Right kidney (tissue), 1 donor: ENCODE results near the gene RAB3GAP2.
"Not testable (repeated sequence)": the region's sequence is repeated elsewhere in the genome, so short reads cannot be mapped to it uniquely, and the experiment has no call there.

ENCODE experiments used
- DNase-seq: peaks from one replicate; pipeline ENCODE4 v3.0.0-alpha.2; 2016

RAB3GAP2 gene

GRCh38 chr1:220195701-220196100, 76.6 kb downstream of the RAB3GAP2 start:
- DNase-seq = no peak

DNA sequence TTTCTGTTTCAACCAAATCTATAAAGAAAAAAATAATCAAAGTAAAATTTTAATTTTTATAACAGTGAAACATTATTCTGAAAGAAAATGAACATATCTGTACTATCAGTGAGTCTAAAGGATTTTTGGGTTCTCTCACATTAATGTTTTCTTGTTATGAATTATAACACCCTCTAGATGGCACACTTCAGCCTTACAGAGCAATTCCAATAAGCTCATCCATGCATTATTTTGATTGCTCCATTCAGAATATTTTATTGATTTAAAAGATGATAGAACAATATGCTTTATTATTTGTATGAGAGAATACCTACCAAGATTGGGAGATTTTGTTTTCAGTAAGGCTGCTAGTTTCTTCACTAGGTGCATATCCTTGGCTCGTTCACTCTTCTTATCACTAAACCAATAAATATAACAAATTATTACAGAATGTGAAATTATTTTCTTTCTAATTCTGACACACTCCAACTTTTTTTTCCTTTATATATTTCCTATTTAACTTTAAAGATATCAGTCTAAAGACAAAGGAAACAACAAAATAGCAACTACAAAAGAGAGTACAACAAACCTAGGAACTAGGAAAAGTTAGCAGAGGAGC, 82.4 kb downstream of the RAB3GAP2 start:
- DNase-seq = no peak

- DNase-seq = no peak
Observed at GRCh38 chr1:220188538-220188937, 83.7 kb downstream of the RAB3GAP2 start.

DNA sequence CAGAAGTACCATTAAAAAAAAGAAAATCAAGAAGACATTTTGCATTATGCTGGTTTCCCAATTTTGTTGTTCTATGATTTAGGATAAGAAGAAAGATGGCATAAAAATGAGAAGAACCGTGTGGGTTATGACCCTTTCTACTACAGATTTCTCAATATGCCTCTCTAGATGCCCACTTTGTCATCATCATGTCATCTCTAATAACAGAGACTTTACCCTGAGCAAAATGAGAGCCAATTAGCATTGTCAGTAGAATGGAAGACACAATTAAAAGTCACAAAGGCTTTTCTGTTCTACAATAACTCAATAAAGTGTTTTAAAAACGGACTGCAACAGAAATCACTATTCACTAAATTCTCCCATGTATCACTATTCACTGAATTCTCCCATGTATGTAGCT, 85.5 kb downstream of the RAB3GAP2 start:
- no peak for DNase-seq

DNA sequence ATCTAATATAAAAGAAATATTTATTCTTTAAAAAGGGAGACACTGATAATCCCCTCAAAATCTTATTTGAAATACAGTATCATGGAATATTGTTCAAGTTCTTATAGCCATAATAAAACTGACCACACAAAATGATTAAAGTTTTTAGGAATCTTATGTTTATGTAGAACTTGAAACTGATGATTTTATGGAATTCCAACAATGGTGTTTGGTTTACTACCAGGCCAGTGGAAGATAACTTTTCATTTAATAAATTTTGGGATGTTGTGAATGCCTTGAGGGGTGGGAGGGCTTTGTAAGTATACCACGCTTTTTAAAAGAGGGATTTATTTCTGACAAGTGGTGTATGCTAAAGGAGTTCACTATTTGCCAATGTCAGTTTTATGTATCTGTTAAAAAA, 87.7 kb downstream of the RAB3GAP2 start:
- no peak for DNase-seq

GRCh38 chr1:220182656-220183055, 89.6 kb downstream of the RAB3GAP2 start:
- DNase-seq = no peak

DNA sequence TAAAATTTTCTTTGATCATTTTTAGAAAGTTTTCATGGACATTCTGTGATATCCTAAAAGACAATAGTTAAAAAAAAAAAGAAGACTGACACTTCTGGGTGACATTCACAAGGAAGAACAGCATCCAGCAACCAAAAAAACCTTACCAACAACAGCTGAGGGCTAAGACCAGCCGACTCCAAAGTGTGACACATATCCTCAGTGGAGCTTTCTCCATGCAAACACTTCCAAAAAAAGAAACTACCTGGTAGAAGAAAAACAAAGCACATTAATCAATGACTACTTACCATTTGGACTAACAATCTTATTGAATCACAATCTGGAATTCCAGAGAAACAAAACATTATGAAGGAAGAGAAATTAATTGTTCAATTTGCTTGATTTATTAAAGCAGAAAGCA, 90.1 kb downstream of the RAB3GAP2 start:
- no peak for DNase-seq

DNA sequence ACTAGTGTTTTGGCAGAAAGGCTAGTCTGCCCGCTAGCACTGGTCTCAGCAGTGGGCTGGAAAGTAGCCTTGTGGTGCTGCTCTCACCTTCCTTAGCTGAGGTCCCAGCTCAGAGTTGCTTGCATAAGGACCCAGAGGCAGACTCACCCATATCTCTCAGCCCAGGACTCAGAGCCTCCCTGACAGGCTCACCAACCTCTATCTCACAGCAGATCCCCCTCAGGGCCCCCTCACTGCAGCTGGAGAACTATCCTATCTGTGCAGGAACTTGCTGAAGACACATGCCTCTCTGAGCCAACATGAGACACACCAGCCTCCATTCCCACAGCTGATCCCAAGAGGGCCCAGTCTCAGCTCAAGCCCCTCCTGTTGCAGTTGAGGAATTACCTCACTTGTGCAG, 95.7 kb downstream of the RAB3GAP2 start:
- DNase-seq = no peak

- DNase-seq = no peak
Observed at GRCh38 chr1:220170836-220171526, 101.3 kb downstream of the RAB3GAP2 start.

- DNase-seq = not testable (repeated sequence)
Observed at GRCh38 chr1:220169887-220170286, 102.4 kb downstream of the RAB3GAP2 start.

- DNase-seq = no peak
Observed at GRCh38 chr1:220166853-220167252, 105.4 kb downstream of the RAB3GAP2 start.

- no peak for DNase-seq
Observed at GRCh38 chr1:220164517-220164916, 107.7 kb downstream of the RAB3GAP2 start.

DNA sequence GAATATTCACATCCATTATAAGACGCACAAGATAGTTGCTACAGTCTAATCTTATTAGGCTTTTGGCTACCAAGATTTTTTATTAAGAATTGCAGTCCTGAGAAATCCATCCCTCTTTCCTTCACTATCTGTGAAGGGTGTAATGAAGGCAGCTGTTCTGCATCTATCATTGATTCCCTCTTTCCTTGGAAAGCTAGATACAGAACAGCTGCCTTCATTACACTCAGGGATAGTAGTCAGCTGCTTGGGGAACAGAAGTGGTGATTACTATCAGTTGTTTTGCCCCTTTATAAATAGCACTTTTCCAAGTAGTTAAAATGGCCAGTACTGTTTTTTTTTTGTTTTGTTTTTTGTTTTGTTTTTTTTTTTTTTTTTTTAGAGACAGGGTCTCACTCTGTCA, 108.1 kb downstream of the RAB3GAP2 start:
- no peak for DNase-seq

DNA sequence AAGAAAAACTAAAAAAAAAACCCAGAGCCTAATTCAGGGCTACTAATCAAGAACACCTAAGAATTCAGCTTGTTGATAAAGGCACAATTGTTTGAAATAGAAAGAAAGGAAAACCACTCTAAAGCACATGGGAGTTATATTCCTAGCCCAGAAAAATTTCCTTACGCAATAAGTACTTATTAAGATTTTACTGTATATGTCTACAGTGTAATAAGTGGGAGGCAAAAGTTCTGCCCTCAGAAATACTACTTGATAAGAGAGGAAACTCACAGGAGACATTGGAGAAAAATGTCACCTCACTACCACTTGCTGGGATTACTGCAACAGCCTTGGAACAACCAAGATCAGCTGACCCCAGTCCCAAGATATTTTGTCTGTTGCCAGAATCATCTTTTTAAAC, 112.2 kb downstream of the RAB3GAP2 start:
- DNase-seq = no peak

GRCh38 chr1:220159041-220159440, 113.2 kb downstream of the RAB3GAP2 start:
- DNase-seq = no peak

DNA sequence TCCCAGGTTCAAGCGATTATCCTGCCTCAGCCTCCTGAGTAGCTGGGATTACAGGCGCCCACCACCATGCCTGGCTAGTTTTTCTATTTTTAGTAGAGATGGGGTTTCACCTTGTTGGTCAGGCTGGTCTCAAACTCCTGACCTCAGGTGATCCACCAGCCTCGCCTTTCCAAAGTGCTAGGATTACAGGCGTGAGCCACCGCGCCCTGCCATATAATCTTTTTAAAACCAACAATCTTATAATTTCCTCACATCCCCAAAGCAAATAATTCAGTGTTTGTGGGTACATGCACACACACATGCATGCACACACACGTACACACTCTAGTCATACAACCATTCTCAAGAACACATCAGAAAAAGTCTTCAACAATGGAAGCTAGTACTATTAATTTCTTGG, 113.7 kb downstream of the RAB3GAP2 start:
- DNase-seq = not testable (repeated sequence)

- no peak for DNase-seq
Observed at GRCh38 chr1:220157738-220158137, 114.5 kb downstream of the RAB3GAP2 start.

DNA sequence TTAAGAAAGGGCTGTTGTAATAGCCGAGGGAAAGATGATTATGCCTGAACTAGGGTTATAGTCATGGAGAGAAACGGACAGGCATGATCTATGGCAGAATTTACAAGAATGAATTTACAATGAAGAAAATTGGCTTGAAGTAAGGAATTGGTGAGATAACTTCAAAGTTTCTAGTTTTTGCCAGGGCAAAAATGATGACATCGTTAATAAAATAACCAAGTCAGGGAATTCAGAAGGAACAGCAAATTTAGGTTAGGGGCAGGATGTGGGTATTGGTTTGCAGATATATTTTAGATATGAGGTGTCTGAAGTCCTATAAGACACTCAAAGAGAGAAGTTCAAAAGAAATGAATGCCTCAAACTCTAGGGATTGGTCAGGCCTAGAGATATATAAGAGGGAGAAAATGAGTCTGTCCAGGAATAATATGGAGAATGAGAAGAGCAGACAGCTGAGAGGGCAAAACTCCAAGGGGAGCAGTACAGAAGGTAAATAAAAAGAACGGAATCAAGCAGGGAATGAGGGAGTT, 115.6 kb downstream of the RAB3GAP2 start:
- no peak for DNase-seq

GRCh38 chr1:220153147-220153546, 119.1 kb downstream of the RAB3GAP2 start:
- no peak for DNase-seq

- no peak for DNase-seq
Observed at GRCh38 chr1:220151454-220151853, 120.8 kb downstream of the RAB3GAP2 start.

DNA sequence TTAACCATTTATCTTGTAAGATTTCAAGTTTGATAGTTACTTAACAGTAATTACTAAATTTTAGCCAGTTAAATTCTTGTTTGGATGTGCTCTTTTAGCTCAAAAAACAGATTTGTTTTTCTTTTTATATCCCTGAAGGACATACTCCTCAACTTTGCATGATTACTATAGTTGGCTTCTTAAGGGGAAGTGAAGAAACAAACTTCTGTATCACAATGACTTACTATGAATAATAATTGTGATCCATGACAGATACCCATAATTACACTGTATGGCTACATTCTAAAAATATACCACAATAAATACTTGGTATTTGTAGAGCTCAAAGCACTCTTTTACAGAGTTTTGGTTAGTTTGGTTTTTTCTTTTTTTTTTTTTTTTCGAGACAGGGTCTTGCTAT, 122.5 kb downstream of the RAB3GAP2 start:
- DNase-seq = no peak

- no peak for DNase-seq
Observed at GRCh38 chr1:220144051-220144450, 128.2 kb downstream of the RAB3GAP2 start.

DNA sequence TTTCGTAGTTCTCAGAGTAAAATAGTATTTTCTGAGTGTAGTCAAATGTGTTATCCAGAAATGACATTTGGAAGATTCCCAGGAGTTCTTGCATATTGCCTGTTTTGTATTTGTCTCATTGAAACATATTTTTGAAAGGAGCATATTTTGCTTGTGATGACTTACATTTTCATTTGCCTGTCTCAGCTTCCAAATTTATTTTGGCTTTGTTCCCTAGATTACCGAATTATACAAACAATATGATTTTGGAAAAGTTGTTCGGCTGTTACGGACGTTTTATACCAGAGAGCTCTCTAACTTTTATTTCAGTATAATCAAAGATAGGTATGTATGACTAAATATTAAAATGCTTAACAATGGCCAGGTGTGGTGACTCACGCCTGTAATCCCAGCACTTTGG, 132.3 kb downstream of the RAB3GAP2 start:
- no peak for DNase-seq
